Transverse colon (tissue), 4 donors: Measurements from ENCODE around the gene LRP5.

Experiments used
- CTCF ChIP-seq, 5 experiments: fragments of 200-600 bp in 3 of 5; fragments of 450-650 bp in 2 of 5; sonication (generic) in 3 of 5; IDR thresholded peaks; 1 replicate in 2 of 5; 2 replicates in 3 of 5; pipeline ENCODE4 v1.5.1; 2016 to 2017; ENCODE audit warnings: antibody characterized with exemption in 5 of 5, inconsistent platforms in 3 of 5, mild to moderate bottlenecking in 2 of 5, moderate library complexity in 1 of 5
- POLR2A ChIP-seq: fragments of 450-650 bp; IDR thresholded peaks from one replicate; pipeline ENCODE4 v1.6.1; 2016; ENCODE audit warnings: antibody characterized with exemption, mild to moderate bottlenecking, moderate library complexity
- POLR2AphosphoS5 ChIP-seq, 3 donors: sonication (generic); formaldehyde crosslinking; IDR thresholded peaks; one replicate each; pipeline ENCODE4 v1.6.1; 2016; ENCODE audit warnings: antibody characterized with exemption in 3 of 3

- no peak for TF ChIP-seq CTCF (IDR thresholded peaks at IDR 0.05)
- TF ChIP-seq POLR2A: no peak
- no peak for TF ChIP-seq POLR2AphosphoS5 (IDR thresholded peaks at IDR 0.05)
These were observed 156.7 kb downstream of the LRP5 start for GRCh38 chr11:68469122-68469521.
